ENCODE measurements around the gene HSD11B1L.

GRCh38 chr19:5713228-5713627 lies 32.4 kb downstream of the HSD11B1L start:
- TF ChIP-seq CTCF (IDR thresholded peaks at IDR 0.05) (no peak), POLR2A (IDR thresholded peaks at IDR 0.05) (no peak)
